Activated CD4-positive, CD25-positive, alpha-beta regulatory T cell (primary cell): ENCODE data around the gene GRAMD1A.

Source experiments
- DNase-seq, 4 experiments: peaks; one replicate each; lab custom pipeline; 2025; lab: John Stamatoyannopoulos, UW

Gene GRAMD1A

GRCh38 chr19:35053667-35054293 is 53.7 kb downstream of the GRAMD1A start:
- DNase-seq = no peak

- no peak for DNase-seq
These were observed 54.5 kb downstream of the GRAMD1A start for GRCh38 chr19:35054626-35055025.

DNA sequence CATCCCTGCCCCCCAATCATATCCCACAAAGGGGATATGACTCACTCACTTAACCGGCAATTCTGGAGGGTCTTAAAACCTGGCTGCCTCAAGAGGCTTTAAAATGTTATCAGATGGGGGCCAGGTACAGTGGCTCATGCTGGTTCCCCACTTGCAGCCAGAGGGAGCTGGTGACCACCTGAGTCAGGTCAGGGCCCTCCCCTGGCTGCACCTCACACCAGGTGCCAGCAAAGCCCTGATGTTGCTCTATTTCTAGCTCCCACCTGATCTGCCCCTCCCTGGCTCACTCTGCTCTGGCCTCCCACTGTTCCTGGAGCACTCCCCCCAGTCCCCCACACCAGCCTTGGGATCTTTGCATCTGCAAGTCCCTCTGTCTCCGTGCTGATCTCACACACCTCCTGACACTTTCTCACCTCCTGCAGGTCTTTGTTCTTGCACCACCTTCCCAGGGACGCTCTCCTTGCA is 55.6 kb downstream of the GRAMD1A start:
- no peak for DNase-seq

- no peak for DNase-seq
These were observed 56.5 kb downstream of the GRAMD1A start for GRCh38 chr19:35056513-35057063.

DNA sequence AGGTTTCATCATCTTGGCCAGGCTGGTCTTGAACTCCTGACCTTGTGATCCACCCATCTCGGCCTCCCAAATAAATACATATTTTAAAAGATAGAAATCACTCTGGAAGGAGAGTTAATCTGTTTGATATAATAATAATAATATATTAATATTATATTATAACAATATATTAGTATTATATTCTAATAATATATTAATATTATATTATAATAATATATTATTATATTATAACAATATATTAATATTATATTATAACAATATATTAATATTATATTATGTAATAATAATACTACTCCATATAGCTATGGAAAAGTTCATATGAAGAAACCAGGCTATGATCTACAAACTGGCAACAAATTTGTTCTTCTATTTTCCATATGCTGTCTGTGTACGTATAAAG is 58.2 kb downstream of the GRAMD1A start:
- DNase-seq = no peak

DNA sequence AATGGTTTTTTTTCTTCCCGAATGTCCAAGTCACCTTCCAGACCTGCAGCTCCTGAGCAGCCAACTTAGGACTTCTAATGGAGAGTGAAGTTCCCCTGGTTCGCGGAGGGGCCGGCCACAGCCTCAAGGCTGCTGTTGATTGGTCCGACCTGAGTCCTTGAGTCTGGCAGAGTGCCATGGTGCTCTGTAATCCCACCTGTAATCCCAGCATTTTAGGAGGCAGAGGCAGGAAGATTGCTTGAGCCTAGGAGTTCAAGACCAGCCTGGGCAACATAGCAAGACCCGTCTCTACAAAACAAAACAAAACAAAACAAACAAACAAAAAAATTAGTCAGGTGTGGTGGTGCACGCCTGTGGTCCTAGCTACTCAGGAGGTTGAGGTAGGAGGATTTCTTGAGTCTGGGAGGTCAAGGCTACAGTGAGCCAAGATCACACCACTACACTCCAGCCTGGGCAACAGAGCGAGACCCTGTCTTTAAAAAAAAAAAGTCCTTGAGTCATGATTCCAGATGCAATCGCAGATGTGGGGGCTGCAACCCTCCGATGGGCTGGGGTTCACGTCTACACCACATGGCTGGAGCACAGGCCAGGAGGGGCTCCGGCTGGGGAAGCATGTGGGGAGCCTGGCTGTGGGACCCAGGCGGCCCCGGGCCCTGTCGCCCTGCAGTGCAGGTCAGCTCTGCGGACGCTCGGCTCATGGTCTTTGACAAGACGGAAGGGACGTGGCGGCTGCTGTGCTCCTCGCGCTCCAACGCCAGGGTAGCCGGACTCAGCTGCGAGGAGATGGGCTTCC is 59.1 kb downstream of the GRAMD1A start:
- DNase-seq = no peak

- no peak for DNase-seq
These were observed 59.6 kb downstream of the GRAMD1A start for GRCh38 chr19:35059799-35060091.

GRCh38 chr19:35060160-35060855 is 60.2 kb downstream of the GRAMD1A start:
- no peak for DNase-seq

GRCh38 chr19:35061583-35062373 is 61.7 kb downstream of the GRAMD1A start:
- no peak for DNase-seq

GRCh38 chr19:35062942-35063341 is 62.8 kb downstream of the GRAMD1A start:
- no peak for DNase-seq

DNA sequence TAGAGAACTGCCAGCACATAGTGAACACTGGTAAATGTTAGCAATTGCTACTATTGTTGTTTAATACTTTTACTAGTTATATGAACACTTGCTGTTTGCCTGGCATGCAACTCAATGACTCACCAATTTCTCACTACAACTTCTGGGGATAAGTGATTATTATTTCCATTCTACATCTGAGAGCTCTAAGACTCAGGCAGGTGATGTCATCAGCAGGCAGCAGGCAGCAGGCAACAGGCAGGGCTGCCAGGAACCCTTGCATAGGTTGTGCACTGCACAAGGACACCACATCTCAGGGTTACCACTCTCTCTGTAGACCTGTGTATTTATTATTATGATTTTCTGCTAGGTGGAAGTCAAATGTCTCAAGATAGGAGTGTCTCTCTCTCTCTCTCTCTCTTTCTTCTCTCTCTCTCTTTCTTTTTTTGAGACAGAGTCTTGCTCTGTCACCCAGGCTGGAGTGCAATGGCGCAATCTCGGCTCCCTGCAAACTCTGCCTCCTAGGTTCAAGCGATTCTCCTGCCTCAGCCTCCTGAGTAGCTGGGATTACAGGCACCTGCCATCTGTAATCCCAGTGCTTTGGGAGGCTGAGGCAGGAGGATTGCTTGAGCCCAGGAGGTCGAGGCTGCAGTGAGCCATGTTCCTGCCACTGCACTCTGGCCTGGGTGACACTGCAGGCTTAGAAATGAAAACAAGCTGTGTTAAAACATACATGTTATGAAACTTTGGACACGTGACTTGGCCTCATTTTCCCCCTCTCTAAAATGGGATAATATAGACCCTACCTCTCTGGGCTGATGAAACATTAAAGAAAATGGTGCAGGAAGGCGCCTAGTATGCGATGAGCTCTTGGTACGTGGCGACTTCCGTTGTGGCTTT is 64.1 kb downstream of the GRAMD1A start:
- DNase-seq = no peak

- no peak for DNase-seq
These were observed 65.5 kb downstream of the GRAMD1A start for GRCh38 chr19:35065574-35065973.

GRCh38 chr19:35066121-35066520 is 66.0 kb downstream of the GRAMD1A start:
- no peak for DNase-seq

- DNase-seq = peak; percentile 78 to 93 (median 87)
These were observed 66.8 kb downstream of the GRAMD1A start for GRCh38 chr19:35066691-35067563.

GRCh38 chr19:35068941-35069634 is 69.0 kb downstream of the GRAMD1A start:
- DNase-seq = no peak

GRCh38 chr19:35069696-35070095 is 69.6 kb downstream of the GRAMD1A start:
- DNase-seq = no peak

GRCh38 chr19:35070471-35070870 is 70.3 kb downstream of the GRAMD1A start:
- DNase-seq = no peak

DNA sequence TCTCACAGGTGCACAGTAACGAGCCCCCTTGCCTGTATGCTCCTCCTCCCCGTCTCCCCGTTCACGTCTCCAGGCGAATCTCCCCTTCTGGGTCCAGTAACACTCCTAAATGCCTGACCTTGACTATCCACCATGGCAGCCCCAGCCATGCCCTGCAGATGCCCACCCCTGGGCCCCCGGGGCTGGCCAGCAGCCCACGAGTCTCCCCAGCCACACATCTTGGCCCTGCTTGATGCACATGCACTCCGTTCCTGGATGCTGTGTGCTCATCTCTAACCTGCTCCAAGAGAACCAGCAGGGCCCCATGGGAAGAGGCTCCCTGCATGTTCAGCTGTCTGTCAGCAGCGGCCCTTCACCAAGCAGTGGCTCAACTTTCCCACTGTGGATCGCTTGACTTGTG is 73.4 kb downstream of the GRAMD1A start:
- no peak for DNase-seq

- no peak for DNase-seq
These were observed 73.8 kb downstream of the GRAMD1A start for GRCh38 chr19:35073941-35074340.
